Measurements from ENCODE around the gene MPRIP. TPM values are rescaled to one million over a fixed set of nuclear protein-coding genes. Genes with fewer than 3 reads are reported as not detected.

Gene MPRIP
- total and polyA plus RNA-seq, 2 donors (not counting 3 experiments of a cell fraction or from before 2014, with no cell fraction given) = 94.6 to 246 TPM

DNA sequence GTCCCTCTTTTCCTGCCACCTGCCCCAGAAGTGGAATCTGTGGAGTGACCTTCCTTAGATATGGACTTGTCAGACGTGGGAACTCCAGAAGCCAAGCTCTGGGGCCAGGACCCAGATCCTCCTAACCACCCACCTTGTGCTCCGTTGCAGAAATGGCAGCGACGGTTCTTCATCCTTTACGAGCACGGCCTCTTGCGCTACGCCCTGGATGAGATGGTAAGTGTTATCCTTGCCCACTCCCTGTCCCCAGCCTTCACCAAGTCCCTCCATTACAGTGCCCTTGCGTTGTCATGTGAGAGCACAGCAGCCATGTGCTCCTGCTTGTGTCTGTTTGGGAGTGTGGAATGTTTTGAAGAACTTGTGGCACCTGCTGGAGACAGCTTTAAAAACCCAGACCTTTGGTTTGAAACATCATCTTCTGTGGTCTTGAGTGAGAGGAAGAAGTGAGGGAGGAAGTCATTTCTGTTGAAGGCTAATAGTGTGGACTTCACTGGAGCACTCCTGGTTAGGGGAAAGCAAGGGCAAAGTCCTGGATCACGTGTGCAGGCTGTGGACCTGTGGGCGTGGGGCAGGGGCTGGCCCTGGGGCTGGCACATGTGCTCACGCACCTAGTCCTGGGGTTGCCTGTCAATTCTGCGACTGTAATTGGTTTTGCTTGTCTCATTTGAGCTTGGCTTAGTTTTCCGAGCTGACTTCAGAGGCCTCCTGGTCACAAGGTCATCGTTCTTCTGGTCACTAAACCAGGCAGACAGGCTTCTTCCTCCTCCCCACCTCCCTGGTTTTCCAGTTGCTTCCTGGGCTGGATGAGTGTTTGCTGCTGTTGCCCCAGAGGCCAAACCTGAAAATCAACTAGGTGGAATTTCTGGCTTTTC lies 35.8 kb downstream of the MPRIP start:
- H2AFZ ChIP-seq (ENCODE audit: low read depth, low read length) = no peak overlapping the region
- H3K27me3 ChIP-seq (ENCODE audit: control insufficient read depth in 2 of 2, insufficient read depth in 2 of 2, low read length in 2 of 2) = no peaks in the 10 kb centered on the region
- intact Hi-C loops (cut with micrococcal nuclease) (no loop called here), dilution Hi-C loops (cut with MboI; ENCODE audit: extremely low pct_ligation_motif_present, low sequenced_read_pairs) (no loop called here)
- peaks cover 23% of the 10 kb centered on the region for H3K4me1 ChIP-seq (ENCODE audit: control insufficient read depth, extremely low read depth, insufficient read depth, low read length)
- no peak overlapping the region for H3K4me3 ChIP-seq (replicated peaks in 1 of 3; ENCODE audit: insufficient read depth in 1 of 3, low read depth in 1 of 3, low read length in 3 of 3)
- peaks cover 92% of the 10 kb centered on the region for H3K79me2 ChIP-seq (ENCODE audit: control insufficient read depth, insufficient read depth, low read length)
- H3K36me3 ChIP-seq (ENCODE audit: control insufficient read depth in 2 of 2, extremely low read depth in 1 of 2, insufficient read depth in 2 of 2, low read length in 2 of 2) = peaks cover 0 to 13% of the 10 kb centered on the region in 2 experiments
- H3K9me1 ChIP-seq (replicated peaks; ENCODE audit: control insufficient read depth, extremely low read depth, insufficient read depth, low read length) = no peaks in the 10 kb centered on the region
- no peak for DNase-seq (ENCODE audit: low read depth, low spot score)
- H3K9me3 ChIP-seq (replicated peaks; ENCODE audit: control insufficient read depth, insufficient read depth, low read length) = no peaks in the 10 kb centered on the region
- FAIRE-seq = no peak
- no peak overlapping the region for H3K9ac ChIP-seq (replicated peaks; ENCODE audit: extremely low read depth, insufficient read depth, low read length)
- H4K20me1 ChIP-seq (replicated peaks; ENCODE audit: control insufficient read depth, extremely low read depth, insufficient read depth, low read length) = peaks cover 6% of the 10 kb centered on the region
- H3K4me2 ChIP-seq (ENCODE audit: insufficient read depth, low read length) = no peak overlapping the region
- BruUV-seq (replicated peaks) = no TSS peak
- CTCF ChIA-PET = no interaction called here
- no peak for TF ChIP-seq GATA2 (IDR thresholded peaks at IDR 0.05; ENCODE audit: insufficient read depth, insufficient read length, low read depth, low read length)
- TF ChIP-seq, protein P1, sequence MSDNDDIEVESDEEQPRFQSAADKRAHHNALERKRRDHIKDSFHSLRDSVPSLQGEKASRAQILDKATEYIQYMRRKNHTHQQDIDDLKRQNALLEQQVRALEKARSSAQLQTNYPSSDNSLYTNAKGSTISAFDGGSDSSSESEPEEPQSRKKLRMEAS (IDR thresholded peaks at IDR 0.05; ENCODE audit: insufficient read depth, insufficient read length) = no peak
- TF ChIP-seq, protein P2, sequence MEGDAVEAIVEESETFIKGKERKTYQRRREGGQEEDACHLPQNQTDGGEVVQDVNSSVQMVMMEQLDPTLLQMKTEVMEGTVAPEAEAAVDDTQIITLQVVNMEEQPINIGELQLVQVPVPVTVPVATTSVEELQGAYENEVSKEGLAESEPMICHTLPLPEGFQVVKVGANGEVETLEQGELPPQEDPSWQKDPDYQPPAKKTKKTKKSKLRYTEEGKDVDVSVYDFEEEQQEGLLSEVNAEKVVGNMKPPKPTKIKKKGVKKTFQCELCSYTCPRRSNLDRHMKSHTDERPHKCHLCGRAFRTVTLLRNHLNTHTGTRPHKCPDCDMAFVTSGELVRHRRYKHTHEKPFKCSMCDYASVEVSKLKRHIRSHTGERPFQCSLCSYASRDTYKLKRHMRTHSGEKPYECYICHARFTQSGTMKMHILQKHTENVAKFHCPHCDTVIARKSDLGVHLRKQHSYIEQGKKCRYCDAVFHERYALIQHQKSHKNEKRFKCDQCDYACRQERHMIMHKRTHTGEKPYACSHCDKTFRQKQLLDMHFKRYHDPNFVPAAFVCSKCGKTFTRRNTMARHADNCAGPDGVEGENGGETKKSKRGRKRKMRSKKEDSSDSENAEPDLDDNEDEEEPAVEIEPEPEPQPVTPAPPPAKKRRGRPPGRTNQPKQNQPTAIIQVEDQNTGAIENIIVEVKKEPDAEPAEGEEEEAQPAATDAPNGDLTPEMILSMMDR (IDR thresholded peaks at IDR 0.05; ENCODE audit: extremely low read depth in 1 of 2, insufficient read depth in 1 of 2, low read depth in 1 of 2, low read length in 2 of 2) = no peak
- H3K27ac ChIP-seq (ENCODE audit: insufficient read depth, low read depth, low read length) = no peak overlapping the region
- POLR2A ChIA-PET = no interaction called here

DNA sequence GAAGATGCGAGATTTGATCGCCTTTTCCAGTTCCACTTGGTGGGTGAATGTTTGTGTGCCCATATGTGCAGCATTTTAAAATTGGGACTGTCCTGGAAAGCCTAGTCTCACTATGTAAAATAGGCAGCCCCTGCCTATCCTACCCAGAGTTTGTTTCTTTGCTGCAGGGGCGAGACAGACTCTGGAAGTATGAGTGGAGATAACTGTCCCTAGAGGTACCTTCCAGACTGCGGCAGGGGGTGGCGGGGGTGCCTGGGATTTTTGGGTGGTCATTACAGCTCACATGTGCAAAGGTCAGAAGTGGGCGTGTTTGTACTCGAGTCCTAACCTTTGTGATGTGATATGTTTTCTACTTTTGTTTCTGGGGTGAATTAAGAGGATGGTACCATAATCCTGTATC lies 36.6 kb downstream of the MPRIP start:
- no peak overlapping the region for H3K27ac ChIP-seq (ENCODE audit: insufficient read depth, low read depth, low read length)
- peaks cover 21% of the 10 kb centered on the region for H3K4me1 ChIP-seq (ENCODE audit: control insufficient read depth, extremely low read depth, insufficient read depth, low read length)
- no peak overlapping the region for H3K9ac ChIP-seq (replicated peaks; ENCODE audit: extremely low read depth, insufficient read depth, low read length)
- intact Hi-C loops (cut with micrococcal nuclease) = no loop called here
- POLR2A ChIA-PET = no interaction called here
- DNase-seq (ENCODE audit: low read depth, low spot score) (no peak), FAIRE-seq (no peak)
- H4K20me1 ChIP-seq (replicated peaks; ENCODE audit: control insufficient read depth, extremely low read depth, insufficient read depth, low read length) = peaks cover 6% of the 10 kb centered on the region
- peaks cover 89% of the 10 kb centered on the region for H3K79me2 ChIP-seq (ENCODE audit: control insufficient read depth, insufficient read depth, low read length)
- dilution Hi-C loops (cut with MboI; ENCODE audit: extremely low pct_ligation_motif_present, low sequenced_read_pairs) = no loop called here
- H3K36me3 ChIP-seq (ENCODE audit: control insufficient read depth in 2 of 2, extremely low read depth in 1 of 2, insufficient read depth in 2 of 2, low read length in 2 of 2) = peaks cover 0 to 13% of the 10 kb centered on the region in 2 experiments
- no TSS peak for BruUV-seq (replicated peaks)
- H3K4me2 ChIP-seq (ENCODE audit: insufficient read depth, low read length) = no peak overlapping the region
- no peak overlapping the region for H3K4me3 ChIP-seq (replicated peaks in 1 of 3; ENCODE audit: insufficient read depth in 1 of 3, low read depth in 1 of 3, low read length in 3 of 3)
- TF ChIP-seq FOS (IDR thresholded peaks at IDR 0.05; ENCODE audit: borderline replicate concordance, insufficient read depth, low read length) = no peak
- no peak for TF ChIP-seq GATA2 (IDR thresholded peaks at IDR 0.05; ENCODE audit: insufficient read depth, insufficient read length, low read depth, low read length)
- TF ChIP-seq, protein P2 (IDR thresholded peaks at IDR 0.05; ENCODE audit: extremely low read depth in 1 of 2, insufficient read depth in 1 of 2, low read depth in 1 of 2, low read length in 2 of 2) = no peak
- TF ChIP-seq POLR2AphosphoS5 (IDR thresholded peaks at IDR 0.05; ENCODE audit: insufficient read depth, low read depth, low read length) = no peak
- no peak for TF ChIP-seq POLR2A (IDR thresholded peaks at IDR 0.05; ENCODE audit: low read depth, low read length)
- no peak for TF ChIP-seq EZH2 (IDR thresholded peaks at IDR 0.05; ENCODE audit: borderline replicate concordance, low read depth, low read length, severe bottlenecking)
- TF ChIP-seq MYC (IDR thresholded peaks at IDR 0.05; ENCODE audit: low read depth, low read length) = no peak
- H2AFZ ChIP-seq (ENCODE audit: low read depth, low read length) = no peak overlapping the region
- H3K27me3 ChIP-seq (ENCODE audit: control insufficient read depth in 2 of 2, insufficient read depth in 2 of 2, low read length in 2 of 2) = no peaks in the 10 kb centered on the region
- H3K9me3 ChIP-seq (replicated peaks; ENCODE audit: control insufficient read depth, insufficient read depth, low read length) = no peaks in the 10 kb centered on the region
- CTCF ChIA-PET = no interaction called here
- no peaks in the 10 kb centered on the region for H3K9me1 ChIP-seq (replicated peaks; ENCODE audit: control insufficient read depth, extremely low read depth, insufficient read depth, low read length)

Data from endothelial cell of umbilical vein (primary cell).